ENCODE data around the gene IGFBP5.

Gene IGFBP5

DNA sequence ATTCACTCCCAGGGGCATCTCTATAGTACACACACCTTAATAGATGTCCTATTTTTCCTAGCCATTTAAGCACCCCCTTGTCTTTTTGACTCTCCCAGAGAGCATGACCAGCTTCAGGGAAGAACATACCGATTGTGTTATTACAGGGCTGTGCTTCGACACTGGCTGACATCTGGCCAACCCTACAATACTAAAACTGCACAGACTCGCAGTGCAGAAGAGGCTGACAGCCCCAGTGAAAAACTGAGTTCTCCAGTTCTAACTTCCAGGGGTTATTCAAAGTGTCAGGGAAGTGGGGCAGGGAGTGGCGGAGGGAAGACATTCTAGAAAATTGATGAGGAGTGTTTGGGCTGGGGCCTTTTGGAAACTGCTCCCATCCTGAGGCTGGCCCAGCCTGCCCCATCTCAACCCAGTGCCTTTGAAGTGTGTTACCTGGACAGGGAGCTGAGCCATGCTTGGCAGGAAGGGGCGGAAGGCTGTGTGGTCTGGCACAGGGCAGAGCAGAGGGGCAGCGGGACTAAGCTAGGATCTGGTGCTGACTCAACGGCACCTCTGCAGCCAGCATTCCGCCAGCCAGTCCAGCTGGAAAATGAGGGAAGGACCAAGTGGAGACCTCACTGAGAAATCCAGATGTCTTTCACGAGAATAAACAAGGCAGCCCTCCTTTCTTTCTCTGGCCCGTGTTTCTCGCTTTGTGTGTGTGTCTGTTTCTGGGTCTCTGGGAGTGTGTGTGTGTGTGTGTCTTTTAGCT, 15.4 kb upstream of the IGFBP5 start:
- no peak overlapping the region for H3K4me3 ChIP-seq (ENCODE audit: low read depth, low read length)
- TF ChIP-seq, protein P1, sequence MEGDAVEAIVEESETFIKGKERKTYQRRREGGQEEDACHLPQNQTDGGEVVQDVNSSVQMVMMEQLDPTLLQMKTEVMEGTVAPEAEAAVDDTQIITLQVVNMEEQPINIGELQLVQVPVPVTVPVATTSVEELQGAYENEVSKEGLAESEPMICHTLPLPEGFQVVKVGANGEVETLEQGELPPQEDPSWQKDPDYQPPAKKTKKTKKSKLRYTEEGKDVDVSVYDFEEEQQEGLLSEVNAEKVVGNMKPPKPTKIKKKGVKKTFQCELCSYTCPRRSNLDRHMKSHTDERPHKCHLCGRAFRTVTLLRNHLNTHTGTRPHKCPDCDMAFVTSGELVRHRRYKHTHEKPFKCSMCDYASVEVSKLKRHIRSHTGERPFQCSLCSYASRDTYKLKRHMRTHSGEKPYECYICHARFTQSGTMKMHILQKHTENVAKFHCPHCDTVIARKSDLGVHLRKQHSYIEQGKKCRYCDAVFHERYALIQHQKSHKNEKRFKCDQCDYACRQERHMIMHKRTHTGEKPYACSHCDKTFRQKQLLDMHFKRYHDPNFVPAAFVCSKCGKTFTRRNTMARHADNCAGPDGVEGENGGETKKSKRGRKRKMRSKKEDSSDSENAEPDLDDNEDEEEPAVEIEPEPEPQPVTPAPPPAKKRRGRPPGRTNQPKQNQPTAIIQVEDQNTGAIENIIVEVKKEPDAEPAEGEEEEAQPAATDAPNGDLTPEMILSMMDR (IDR thresholded peaks at IDR 0.05; ENCODE audit: insufficient read depth, low read depth, low read length, missing control alignments) = no peak
- DNase-seq (ENCODE audit: low read depth) = no peak

DNA sequence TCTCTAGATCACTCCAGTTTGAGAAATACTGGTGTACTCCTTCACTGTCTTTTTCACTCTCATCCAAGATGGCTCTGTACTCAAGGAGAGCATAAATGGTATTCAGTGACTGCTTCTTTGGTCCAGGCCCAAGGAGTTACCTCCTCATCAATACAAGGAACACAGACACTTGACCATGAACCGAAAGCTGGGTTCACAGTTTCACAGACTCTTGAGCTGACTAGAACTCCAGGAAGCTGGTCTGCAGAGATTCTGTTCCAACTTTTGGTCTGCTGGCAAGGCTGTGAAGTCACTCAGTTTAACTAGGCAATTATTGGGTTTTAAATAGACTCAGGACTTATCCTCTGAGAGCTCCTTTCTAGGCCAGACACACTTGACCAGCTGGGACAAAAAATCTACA, 7.4 kb upstream of the IGFBP5 start:
- no peak overlapping the region for H3K4me3 ChIP-seq (ENCODE audit: low read depth, low read length)
- TF ChIP-seq, protein P1 (IDR thresholded peaks at IDR 0.05; ENCODE audit: insufficient read depth, low read depth, low read length, missing control alignments) = no peak
- no peak for DNase-seq (ENCODE audit: low read depth)

DNA sequence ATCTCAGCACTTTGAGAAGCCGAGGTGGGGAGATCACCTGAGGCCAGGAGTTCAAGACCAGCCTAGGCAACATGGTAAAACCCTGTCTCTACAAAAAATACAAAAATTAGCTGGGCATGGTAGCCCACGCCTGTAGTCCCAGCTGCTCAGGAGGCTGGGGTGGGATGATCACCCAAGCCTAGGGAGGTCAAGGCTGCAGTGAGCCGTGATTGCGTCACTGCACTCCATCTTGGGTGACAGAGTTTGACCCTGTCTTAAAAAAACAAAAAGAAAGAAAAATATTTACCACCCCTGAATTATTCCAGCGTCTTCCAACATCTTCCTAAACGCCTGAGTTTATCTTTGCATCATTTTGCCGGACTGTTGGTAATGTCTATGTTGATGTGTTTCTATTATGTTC, 6.2 kb upstream of the IGFBP5 start:
- DNase-seq (ENCODE audit: low read depth) = no peak

DNA sequence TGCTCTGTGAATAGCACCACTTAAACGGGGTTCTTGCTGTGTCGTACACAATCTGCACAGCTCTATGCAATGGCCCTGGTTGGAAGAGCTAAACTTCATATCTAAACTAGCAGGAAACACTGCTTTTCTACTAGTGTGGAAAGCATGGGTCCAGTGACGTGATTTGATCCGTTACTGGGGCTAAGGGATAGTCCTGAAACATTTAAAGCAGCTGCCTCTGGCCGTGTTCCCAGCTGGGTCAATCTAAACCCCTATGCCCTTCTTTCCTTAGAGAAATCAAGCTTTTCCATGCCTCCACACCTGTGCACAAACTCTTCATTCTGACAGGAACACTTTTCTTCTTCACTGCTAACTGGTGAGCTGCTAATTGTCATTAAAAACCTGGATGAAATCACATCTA, 5.4 kb upstream of the IGFBP5 start:
- TF ChIP-seq, protein P1 (IDR thresholded peaks at IDR 0.05; ENCODE audit: insufficient read depth, low read depth, low read length, missing control alignments) = no peak

More for the DNA sequence above, 6.2 kb upstream of the IGFBP5 start:
- TF ChIP-seq, protein P1 (IDR thresholded peaks at IDR 0.05; ENCODE audit: insufficient read depth, low read depth, low read length, missing control alignments) = no peak
- no peak overlapping the region for H3K4me3 ChIP-seq (ENCODE audit: low read depth, low read length)

DNA sequence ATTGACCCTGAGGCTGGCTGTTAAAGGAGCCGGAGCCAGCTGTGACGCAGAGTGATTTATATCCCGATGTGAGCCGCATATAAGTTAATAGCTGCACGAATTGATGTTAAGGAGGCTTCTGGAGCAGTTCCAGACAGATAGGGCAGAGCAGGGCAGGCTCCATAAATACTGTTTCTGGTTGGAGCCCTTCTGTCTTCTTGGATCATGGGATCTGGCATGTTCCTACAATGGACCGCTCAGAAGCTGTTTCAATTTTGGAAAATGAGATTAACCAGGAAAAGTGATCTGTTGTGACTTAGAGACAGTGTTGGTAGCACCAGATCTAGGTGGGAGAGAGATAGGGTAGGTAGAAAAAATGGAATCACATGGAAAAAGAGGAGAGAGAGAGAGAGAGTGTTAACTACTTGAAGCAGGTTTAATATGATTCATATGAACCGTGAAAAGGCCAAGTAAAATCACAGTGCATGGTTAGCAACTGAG, 4.8 kb upstream of the IGFBP5 start:
- TF ChIP-seq, protein P1 (IDR thresholded peaks at IDR 0.05; ENCODE audit: insufficient read depth, low read depth, low read length, missing control alignments) = no peak
- DNase-seq (ENCODE audit: low read depth) = no peak

More for the DNA sequence above, 5.4 kb upstream of the IGFBP5 start:
- no peak for DNase-seq (ENCODE audit: low read depth)
- no peak overlapping the region for H3K4me3 ChIP-seq (ENCODE audit: low read depth, low read length)

DNA sequence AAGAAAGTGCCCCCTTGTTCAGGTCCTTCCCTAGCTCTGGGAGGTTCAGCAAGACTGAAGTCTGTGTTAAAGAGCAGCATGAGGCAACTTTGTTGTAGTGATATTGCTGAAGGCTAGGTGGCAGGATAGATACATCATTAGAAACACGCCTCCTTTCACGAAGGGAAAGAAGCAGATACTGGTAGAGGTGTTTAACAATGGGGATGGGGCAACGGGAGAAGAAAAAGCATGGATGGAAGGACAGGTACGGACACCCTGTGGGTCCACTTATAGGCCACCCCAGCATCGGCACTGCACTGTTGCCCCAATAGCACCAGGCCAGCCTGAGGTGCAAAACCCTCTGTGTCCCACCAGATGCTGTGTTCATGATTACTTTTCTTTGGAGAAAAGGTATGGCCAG, 3.5 kb upstream of the IGFBP5 start:
- DNase-seq (ENCODE audit: low read depth) = peak; percentile 47
- H3K4me3 ChIP-seq (ENCODE audit: low read depth, low read length) = no peak overlapping the region
- TF ChIP-seq, protein P1 (IDR thresholded peaks at IDR 0.05; ENCODE audit: insufficient read depth, low read depth, low read length, missing control alignments) = peak; percentile 55

More for the DNA sequence above, 4.8 kb upstream of the IGFBP5 start:
- no peak overlapping the region for H3K4me3 ChIP-seq (ENCODE audit: low read depth, low read length)

DNA sequence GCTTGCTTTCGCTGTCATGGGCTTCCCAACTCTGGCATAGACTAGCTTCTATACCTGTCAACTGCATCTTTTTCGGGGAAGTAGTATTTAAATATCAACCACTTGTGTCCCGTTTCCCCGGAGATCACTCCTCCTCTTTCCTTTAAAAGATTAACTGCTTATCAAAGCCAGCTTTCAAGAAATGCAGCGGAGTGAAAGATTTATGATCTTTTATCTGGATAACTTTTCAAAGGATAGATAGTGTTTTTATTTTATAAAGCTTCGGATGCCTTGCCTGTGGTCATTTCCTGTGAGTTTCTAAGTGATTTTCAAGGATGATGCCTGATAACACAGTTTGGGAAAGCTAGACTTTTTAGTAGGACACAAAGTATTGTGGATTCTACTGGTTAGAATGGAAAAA, 2.9 kb upstream of the IGFBP5 start:
- no peak for DNase-seq (ENCODE audit: low read depth)
- no peak overlapping the region for H3K4me3 ChIP-seq (ENCODE audit: low read depth, low read length)
- TF ChIP-seq, protein P1 (IDR thresholded peaks at IDR 0.05; ENCODE audit: insufficient read depth, low read depth, low read length, missing control alignments) = no peak
